Measurements from ENCODE around the gene PHF24. TPM values are rescaled to one million over a fixed set of nuclear protein-coding genes. Genes with fewer than 3 reads are reported as not detected.
"Not testable (repeated sequence)": the region's sequence is repeated elsewhere in the genome, so short reads cannot be mapped to it uniquely, and the experiment has no call there.

Gene PHF24
- total RNA-seq, 1 donor from 2014 or later: 19.2 TPM

- no peak for FAIRE-seq
- DNase-seq (ENCODE audit: low spot score in 2 of 2): peak in 1 of 2 donors; percentile 4
These were observed 37.0 kb downstream of the PHF24 start for GRCh38 chr9:34994900-34995669.

- DNase-seq (ENCODE audit: low spot score in 2 of 2) (peak; percentile 0 to 2), FAIRE-seq (no peak)
These were observed 37.6 kb downstream of the PHF24 start for GRCh38 chr9:34995670-34996060.

GRCh38 chr9:34996181-34996904, 38.3 kb downstream of the PHF24 start:
- FAIRE-seq (no peak), DNase-seq (ENCODE audit: low spot score in 2 of 2) (peak in 1 of 2 donors; percentile 0)

GRCh38 chr9:34996905-34997279, 38.8 kb downstream of the PHF24 start:
- FAIRE-seq: no peak
- DNase-seq (ENCODE audit: low spot score in 2 of 2): peak in 1 of 2 donors; percentile 1

- peak in 1 of 2 donors; percentile 2 for DNase-seq (ENCODE audit: low spot score in 2 of 2)
- FAIRE-seq: no peak
These were observed 39.3 kb downstream of the PHF24 start for GRCh38 chr9:34997379-34997781.

GRCh38 chr9:34998266-34998665, 40.2 kb downstream of the PHF24 start:
- DNase-seq (ENCODE audit: low spot score in 2 of 2): peak in 1 of 2 donors; percentile 2
- no peak for FAIRE-seq

- no peak for FAIRE-seq
- peak in 1 of 2 donors; percentile 0 for DNase-seq (ENCODE audit: low spot score in 2 of 2)
These were observed 41.5 kb downstream of the PHF24 start for GRCh38 chr9:34999576-34999975.

GRCh38 chr9:35000535-35001284, 42.6 kb downstream of the PHF24 start:
- DNase-seq (ENCODE audit: low spot score in 2 of 2): peak in 1 of 2 donors; percentile 0
- no peak for FAIRE-seq

GRCh38 chr9:35001285-35001677, 43.2 kb downstream of the PHF24 start:
- DNase-seq (ENCODE audit: low spot score in 2 of 2) (peak in 1 of 2 donors; percentile 0), FAIRE-seq (no peak)

GRCh38 chr9:35001803-35002502, 43.9 kb downstream of the PHF24 start:
- DNase-seq (ENCODE audit: low spot score in 2 of 2) (peak in 1 of 2 donors; percentile 0), FAIRE-seq (no peak)

GRCh38 chr9:35002623-35003022, 44.5 kb downstream of the PHF24 start:
- FAIRE-seq (no peak), DNase-seq (ENCODE audit: low spot score in 2 of 2) (no peak)

- FAIRE-seq: not testable (repeated sequence)
These were observed 46.2 kb downstream of the PHF24 start for GRCh38 chr9:35004299-35004698.

GRCh38 chr9:35010351-35010958, 52.4 kb downstream of the PHF24 start:
- no peak for FAIRE-seq
- DNase-seq (ENCODE audit: low spot score in 2 of 2): no peak

More at GRCh38 chr9:35004299-35004698, 46.2 kb downstream of the PHF24 start:
- DNase-seq (ENCODE audit: low spot score in 2 of 2): not testable (repeated sequence)

- FAIRE-seq (no peak), DNase-seq (ENCODE audit: low spot score in 2 of 2) (no peak)
These were observed 56.4 kb downstream of the PHF24 start for GRCh38 chr9:35014517-35014916.

GRCh38 chr9:35023443-35023842, 65.4 kb downstream of the PHF24 start:
- FAIRE-seq; DNase-seq (ENCODE audit: low spot score in 2 of 2): not testable (repeated sequence)

GRCh38 chr9:35026671-35027070, 68.6 kb downstream of the PHF24 start:
- DNase-seq (ENCODE audit: low spot score in 2 of 2): no peak
- no peak for FAIRE-seq

GRCh38 chr9:35027374-35027773, 69.3 kb downstream of the PHF24 start:
- FAIRE-seq (no peak), DNase-seq (ENCODE audit: low spot score in 2 of 2) (no peak)

- no peak for DNase-seq (ENCODE audit: low spot score in 2 of 2)
- FAIRE-seq: no peak
These were observed 69.8 kb downstream of the PHF24 start for GRCh38 chr9:35027860-35028259.

- no peak for FAIRE-seq
These were observed 70.3 kb downstream of the PHF24 start for GRCh38 chr9:35028341-35028740.

GRCh38 chr9:35029241-35029640, 71.2 kb downstream of the PHF24 start:
- FAIRE-seq (no peak), DNase-seq (ENCODE audit: low spot score in 2 of 2) (no peak)

More at GRCh38 chr9:35028341-35028740, 70.3 kb downstream of the PHF24 start:
- DNase-seq (ENCODE audit: low spot score in 2 of 2): no peak
